ENCODE results near the gene DIRAS2. TPM values are rescaled to one million over a fixed set of nuclear protein-coding genes. Genes with fewer than 3 reads are reported as not detected.
"Not testable (repeated sequence)": the region's sequence is repeated elsewhere in the genome, so short reads cannot be mapped to it uniquely, and the experiment has no call there.

DIRAS2 gene
- total RNA-seq, 2 donors from 2014 or later: 0.28 TPM; not detected in 1

DNA sequence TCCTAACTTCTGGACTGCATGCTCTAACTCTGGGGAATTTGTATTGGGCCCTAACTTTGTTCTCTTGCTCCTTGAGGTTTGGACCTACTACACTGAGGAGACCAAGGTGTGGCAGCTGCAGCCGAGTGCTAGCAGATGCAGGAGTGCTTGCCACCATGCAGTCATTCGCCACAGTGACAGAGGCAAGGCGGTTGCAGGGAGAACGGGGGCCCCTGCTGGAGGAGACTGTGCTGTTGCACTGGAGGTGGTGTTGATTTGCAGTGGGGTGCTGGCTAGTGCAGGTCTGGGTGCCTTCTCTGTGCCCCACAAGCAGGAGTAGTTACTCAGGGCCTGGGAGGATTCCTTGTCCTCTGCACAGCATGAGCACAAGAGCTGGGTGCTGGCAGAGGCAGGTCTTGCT, 22.4 kb upstream of the DIRAS2 start:
- Histone ChIP-seq H3K27ac (no peak overlapping the region), H3K36me3 (no peaks in the 10 kb centered on the region), H3K4me1 (replicated peaks) (no peaks in the 10 kb centered on the region), H3K9me3 (no peaks in the 10 kb centered on the region), H3K27me3 (replicated peaks; ENCODE audit: insufficient read depth) (no peaks in the 10 kb centered on the region), H3K4me3 (no peak overlapping the region)
- DNase-seq (ENCODE audit: low spot score): no peak
- 73% methylated on average over 4 of the region's 4 CpGs for WGBS
- TF ChIP-seq POLR2AphosphoS5 (IDR thresholded peaks at IDR 0.05) (no peak), POLR2A (IDR thresholded peaks at IDR 0.05) (no peak)
- TF ChIP-seq, protein P1, sequence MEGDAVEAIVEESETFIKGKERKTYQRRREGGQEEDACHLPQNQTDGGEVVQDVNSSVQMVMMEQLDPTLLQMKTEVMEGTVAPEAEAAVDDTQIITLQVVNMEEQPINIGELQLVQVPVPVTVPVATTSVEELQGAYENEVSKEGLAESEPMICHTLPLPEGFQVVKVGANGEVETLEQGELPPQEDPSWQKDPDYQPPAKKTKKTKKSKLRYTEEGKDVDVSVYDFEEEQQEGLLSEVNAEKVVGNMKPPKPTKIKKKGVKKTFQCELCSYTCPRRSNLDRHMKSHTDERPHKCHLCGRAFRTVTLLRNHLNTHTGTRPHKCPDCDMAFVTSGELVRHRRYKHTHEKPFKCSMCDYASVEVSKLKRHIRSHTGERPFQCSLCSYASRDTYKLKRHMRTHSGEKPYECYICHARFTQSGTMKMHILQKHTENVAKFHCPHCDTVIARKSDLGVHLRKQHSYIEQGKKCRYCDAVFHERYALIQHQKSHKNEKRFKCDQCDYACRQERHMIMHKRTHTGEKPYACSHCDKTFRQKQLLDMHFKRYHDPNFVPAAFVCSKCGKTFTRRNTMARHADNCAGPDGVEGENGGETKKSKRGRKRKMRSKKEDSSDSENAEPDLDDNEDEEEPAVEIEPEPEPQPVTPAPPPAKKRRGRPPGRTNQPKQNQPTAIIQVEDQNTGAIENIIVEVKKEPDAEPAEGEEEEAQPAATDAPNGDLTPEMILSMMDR (IDR thresholded peaks at IDR 0.05): no peak
- intact Hi-C loops (cut with DNase I): no loop called here

GRCh38 chr9:90659650-90660364, 17.2 kb upstream of the DIRAS2 start:
- Histone ChIP-seq H3K9me3 (no peaks in the 10 kb centered on the region), H3K27me3 (replicated peaks; ENCODE audit: insufficient read depth) (no peaks in the 10 kb centered on the region), H3K36me3 (no peaks in the 10 kb centered on the region), H3K4me3 (no peak overlapping the region), H3K27ac (no peak overlapping the region), H3K4me1 (replicated peaks) (no peaks in the 10 kb centered on the region)
- WGBS: 38% methylated on average over 3 of the region's 3 CpGs
- DNase-seq (ENCODE audit: low spot score): no peak
- TF ChIP-seq, protein P1 (IDR thresholded peaks at IDR 0.05): no peak
- TF ChIP-seq POLR2A (IDR thresholded peaks at IDR 0.05) (no peak), POLR2AphosphoS5 (IDR thresholded peaks at IDR 0.05) (no peak)
- intact Hi-C loops (cut with DNase I): no loop called here

DNA sequence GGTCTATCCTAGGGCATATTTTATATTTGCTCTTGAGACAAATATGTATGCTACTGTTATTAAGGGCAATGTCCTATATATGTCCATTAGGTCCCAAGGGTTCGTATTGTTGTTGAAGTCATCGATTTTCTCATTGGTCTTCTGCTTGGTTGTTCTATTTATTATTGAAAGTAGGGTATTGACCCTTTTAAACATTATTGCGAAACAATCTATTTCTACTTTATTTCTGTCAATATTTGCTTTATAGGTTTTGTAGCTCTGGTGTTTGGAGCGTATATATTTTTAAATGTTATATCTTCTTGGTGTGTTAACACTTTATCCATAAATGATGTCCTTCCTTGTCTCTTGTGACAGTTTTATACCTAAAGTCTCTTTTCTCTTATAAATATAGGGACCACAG, 16.2 kb upstream of the DIRAS2 start:
- WGBS: 91% methylated on average over 4 of the region's 4 CpGs
- no peak for TF ChIP-seq POLR2AphosphoS5 (IDR thresholded peaks at IDR 0.05)
- TF ChIP-seq, protein P1 (IDR thresholded peaks at IDR 0.05): no peak
- H3K27ac ChIP-seq: no peak overlapping the region
- intact Hi-C loops (cut with DNase I): no loop called here
- H3K4me3 ChIP-seq: no peak overlapping the region
- no peaks in the 10 kb centered on the region for H3K36me3 ChIP-seq
- no peaks in the 10 kb centered on the region for H3K4me1 ChIP-seq (replicated peaks)
- H3K9me3 ChIP-seq: no peaks in the 10 kb centered on the region
- no peak for DNase-seq (ENCODE audit: low spot score)
- no peaks in the 10 kb centered on the region for H3K27me3 ChIP-seq (replicated peaks; ENCODE audit: insufficient read depth)

GRCh38 chr9:90658181-90658580, 15.6 kb upstream of the DIRAS2 start:
- 62% methylated on average over 3 of the region's 3 CpGs for WGBS
- intact Hi-C loops (cut with DNase I): no loop called here

DNA sequence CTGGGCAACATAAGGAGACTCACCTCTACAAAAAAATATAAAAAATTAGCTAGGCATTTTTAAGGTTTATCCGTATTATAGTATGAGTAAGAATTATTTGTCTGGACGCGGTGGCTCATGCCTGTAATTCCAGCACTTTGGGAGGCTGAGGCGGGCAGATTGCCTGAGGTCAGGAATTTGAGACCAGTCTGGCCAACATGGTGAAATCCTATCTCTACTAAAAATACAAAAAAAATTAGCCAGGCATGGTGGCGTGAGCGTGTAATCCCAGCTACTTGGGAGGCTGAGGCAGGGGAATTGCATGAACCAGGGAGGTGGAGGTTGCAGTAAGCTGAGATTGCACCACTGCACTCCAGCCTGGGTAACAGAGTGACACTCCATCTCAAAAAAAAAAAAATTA, 14.3 kb upstream of the DIRAS2 start:
- H3K4me1 ChIP-seq (replicated peaks); H3K9me3 ChIP-seq; intact Hi-C loops (cut with DNase I); DNase-seq (ENCODE audit: low spot score); H3K27ac ChIP-seq; H3K27me3 ChIP-seq (replicated peaks; ENCODE audit: insufficient read depth); H3K4me3 ChIP-seq; H3K36me3 ChIP-seq: not testable (repeated sequence)
- WGBS: 90% methylated on average over 6 of the region's 6 CpGs

More at GRCh38 chr9:90658181-90658580, 15.6 kb upstream of the DIRAS2 start:
- no peak overlapping the region for H3K4me3 ChIP-seq
- TF ChIP-seq POLR2AphosphoS5 (IDR thresholded peaks at IDR 0.05) (no peak), POLR2A (IDR thresholded peaks at IDR 0.05) (no peak)
- TF ChIP-seq, protein P1 (IDR thresholded peaks at IDR 0.05): no peak
- no peaks in the 10 kb centered on the region for H3K27me3 ChIP-seq (replicated peaks; ENCODE audit: insufficient read depth)
- no peak for DNase-seq (ENCODE audit: low spot score)
- H3K4me1 ChIP-seq (replicated peaks): no peaks in the 10 kb centered on the region
- no peak overlapping the region for H3K27ac ChIP-seq
- no peaks in the 10 kb centered on the region for H3K36me3 ChIP-seq
- H3K9me3 ChIP-seq: no peaks in the 10 kb centered on the region

All from prostate gland (tissue), 2 donors.